Uterus (tissue), 4 donors: ENCODE data around the gene PRKAG2. TPM values are rescaled to one million over a fixed set of nuclear protein-coding genes. Genes with fewer than 3 reads are reported as not detected.
A peak's percentile ranks its signal among the peaks of the same experiment; 100 is the strongest.
"Not testable (repeated sequence)": the region's sequence is repeated elsewhere in the genome, so short reads cannot be mapped to it uniquely, and the experiment has no call there.

ENCODE experiments used
- DNase-seq, 2 donors: peaks; one replicate each; pipeline ENCODE4 v3.0.0-alpha.2; 2019 to 2020
- H3K27ac ChIP-seq, 2 donors: fragments of 200-600 bp; sonication (generic); 1 replicate in 1 of 2; 2 replicates in 1 of 2; pipeline ENCODE4 v1.5.1; 2016 to 2018
- H3K27me3 ChIP-seq, 2 donors: fragments of 200-600 bp; sonication (generic); one replicate each; pipeline ENCODE4 v1.5.1; 2018 to 2019; ENCODE audit warnings: control low read depth in 1 of 2
- H3K36me3 ChIP-seq, 2 donors: fragments of 200-600 bp; sonication (generic); one replicate each; pipeline ENCODE4 v1.5.1; 2019; ENCODE audit warnings: control low read depth in 1 of 2
- H3K4me1 ChIP-seq, 2 donors: fragments of 200-600 bp; sonication (generic); one replicate each; pipeline ENCODE4 v1.5.1; 2018 to 2019; ENCODE audit warnings: control low read depth in 1 of 2
- H3K4me3 ChIP-seq, 2 donors: fragments of 200-600 bp; sonication (generic); 1 replicate in 1 of 2; 2 replicates in 1 of 2; pipeline ENCODE4 v1.5.1; 2018 to 2019; ENCODE audit warnings: mild to moderate bottlenecking in 1 of 2
- H3K9me3 ChIP-seq, 2 donors: fragments of 200-600 bp; sonication (generic); one replicate each; pipeline ENCODE4 v1.5.1; 2019; ENCODE audit warnings: control low read depth in 1 of 2
- CTCF ChIP-seq, 4 experiments: fragments of 200-600 bp in 2 of 4; fragments of 450-650 bp in 2 of 4; sonication (generic) in 2 of 4; IDR thresholded peaks; one replicate each; pipeline ENCODE4 v1.5.1; 2016 to 2019; ENCODE audit warnings: antibody characterized with exemption in 4 of 4, mild to moderate bottlenecking in 2 of 4, moderate library complexity in 1 of 4
- POLR2A ChIP-seq, 2 donors: fragments of 450-650 bp; IDR thresholded peaks; one replicate each; pipeline ENCODE4 v1.6.1; 2016; ENCODE audit warnings: antibody characterized with exemption in 2 of 2, mild to moderate bottlenecking in 1 of 2, moderate library complexity in 1 of 2
- intact Hi-C: fragments of 100-400 bp; cut with DNase I; formaldehyde crosslinking; loops from one replicate; pipeline ENCODE4 v1.15.1; 2023; ENCODE audit warnings: low total_unique reads
- total RNA-seq, 4 donors: library from RNA; depleted of rRNA in 3 of 4; stranded (reverse); fragments of >200 nt in 3 of 4; gene quantifications; one replicate each; pipeline versions ENCODE4 v1.1.0 to v1.2.4, GENCODE V29; 2014 to 2023
- donor health status: DM: yes; HTN: yes; CAD: no.

Gene PRKAG2
- total RNA-seq, 4 donors from 2014 or later, result 15.1 to 66.2 (median 33.6) TPM

- Histone ChIP-seq H3K4me1 (no peaks in the 10 kb centered on the region), H3K36me3 (no peaks in the 10 kb centered on the region), H3K27me3 (no peaks in the 10 kb centered on the region), H3K27ac (no peak overlapping the region), H3K9me3 (no peaks in the 10 kb centered on the region), H3K4me3 (no peak overlapping the region)
- no peak for DNase-seq
- intact Hi-C loops, result no loop called here
- TF ChIP-seq POLR2A (IDR thresholded peaks at IDR 0.05) (no peak), CTCF (IDR thresholded peaks at IDR 0.05) (no peak)
These were observed 77.4 kb downstream of the PRKAG2 start for GRCh38 chr7:151799506-151799905.

GRCh38 chr7:151798851-151799448 is 78.0 kb downstream of the PRKAG2 start:
- H3K4me1 ChIP-seq, result no peaks in the 10 kb centered on the region
- H3K9me3 ChIP-seq, result no peaks in the 10 kb centered on the region
- H3K27ac ChIP-seq, result peak overlapping the region in 1 of 2 donors; percentile 59
- intact Hi-C loops, result no loop called here
- TF ChIP-seq POLR2A (IDR thresholded peaks at IDR 0.05), result no peak
- TF ChIP-seq CTCF (IDR thresholded peaks at IDR 0.05), result no peak
- H3K36me3 ChIP-seq, result no peaks in the 10 kb centered on the region
- DNase-seq, result no peak
- H3K4me3 ChIP-seq, result no peak overlapping the region
- no peaks in the 10 kb centered on the region for H3K27me3 ChIP-seq

- H3K4me3 ChIP-seq, intact Hi-C loops: not testable (repeated sequence)
These were observed 79.1 kb downstream of the PRKAG2 start for GRCh38 chr7:151797667-151798307.

GRCh38 chr7:151796871-151797537 is 79.9 kb downstream of the PRKAG2 start:
- H3K4me3 ChIP-seq, result no peak overlapping the region
- no peaks in the 10 kb centered on the region for H3K4me1 ChIP-seq
- peak overlapping the region in 1 of 2 donors; percentile 54 for H3K27ac ChIP-seq

More at GRCh38 chr7:151797667-151798307, 79.1 kb downstream of the PRKAG2 start:
- not testable (repeated sequence) for H3K4me1 ChIP-seq, H3K27me3 ChIP-seq, H3K9me3 ChIP-seq, H3K36me3 ChIP-seq
- DNase-seq, result peak; percentile 68 to 70
- H3K27ac ChIP-seq, result peak overlapping the region; percentile 21 to 59

More at GRCh38 chr7:151796871-151797537, 79.9 kb downstream of the PRKAG2 start:
- TF ChIP-seq CTCF (IDR thresholded peaks at IDR 0.05) (no peak), POLR2A (IDR thresholded peaks at IDR 0.05) (no peak)
- intact Hi-C loops, result no loop called here
- H3K27me3 ChIP-seq, result no peaks in the 10 kb centered on the region
- H3K9me3 ChIP-seq, result no peaks in the 10 kb centered on the region
- no peak for DNase-seq
- no peaks in the 10 kb centered on the region for H3K36me3 ChIP-seq
